H9 (cell line): ENCODE data around the gene DFFB. TPM values are rescaled to one million over a fixed set of nuclear protein-coding genes. Genes with fewer than 3 reads are reported as not detected.

Experiments used
- DNase-seq: peaks from one replicate; pipeline ENCODE4 v3.0.0-alpha.2; 2017
- H2AFZ ChIP-seq: one replicate; pipeline ENCODE4 v1.6.1; 2013; ENCODE audit warnings: mild to moderate bottlenecking, low read length, control low read depth, moderate library complexity
- H2AK5ac ChIP-seq: 2 replicates; pipeline ENCODE4 v1.6.1; 2013; ENCODE audit warnings: low read length, control low read depth, mixed read lengths; ENCODE audit not compliant: insufficient read length
- H2BK120ac ChIP-seq: one replicate; pipeline ENCODE4 v1.6.1; 2013; ENCODE audit warnings: low read depth, mild to moderate bottlenecking, low read length, control low read depth, inconsistent platforms; ENCODE audit not compliant: poor library complexity, severe bottlenecking
- H2BK12ac ChIP-seq: 2 replicates; pipeline ENCODE4 v1.6.1; 2013; ENCODE audit warnings: low read length, control low read depth, mixed read lengths, low read depth; ENCODE audit not compliant: insufficient read length
- H2BK15ac ChIP-seq: 2 replicates; pipeline ENCODE4 v1.6.1; 2013; ENCODE audit warnings: low read depth, low read length, control low read depth
- H2BK20ac ChIP-seq: one replicate; pipeline ENCODE4 v1.6.1; 2013; ENCODE audit warnings: low read depth, mild to moderate bottlenecking, low read length, control low read depth, inconsistent platforms; ENCODE audit not compliant: poor library complexity, severe bottlenecking
- H2BK5ac ChIP-seq: 2 replicates; pipeline ENCODE4 v1.6.1; 2013; ENCODE audit warnings: low read length, control low read depth, mixed read lengths; ENCODE audit not compliant: insufficient read length
- H3K14ac ChIP-seq: 2 replicates; pipeline ENCODE4 v1.6.1; 2013; ENCODE audit warnings: low read length, control low read depth; ENCODE audit not compliant: insufficient read depth
- H3K18ac ChIP-seq: 2 replicates; pipeline ENCODE4 v1.6.1; 2013; ENCODE audit warnings: low read depth, mild to moderate bottlenecking, mixed read lengths, low read length, control low read depth; ENCODE audit not compliant: insufficient read length
- H3K23ac ChIP-seq: 2 replicates; pipeline ENCODE4 v1.6.1; 2013; ENCODE audit warnings: low read length, control low read depth, mixed read lengths, low read depth; ENCODE audit not compliant: insufficient read length
- H3K23me2 ChIP-seq: 2 replicates; pipeline ENCODE4 v1.6.1; 2013; ENCODE audit warnings: low read depth, mild to moderate bottlenecking, mixed read lengths, low read length, control low read depth; ENCODE audit not compliant: insufficient read length, poor library complexity, severe bottlenecking
- H3K27ac ChIP-seq: 2 replicates; pipeline ENCODE4 v1.5.1; 2013; ENCODE audit warnings: low read length, control low read depth, mixed read lengths, low read depth; ENCODE audit not compliant: insufficient read length
- H3K27me3 ChIP-seq: 2 replicates; pipeline ENCODE4 v1.6.1; 2013; ENCODE audit warnings: low read length, control low read depth, inconsistent platforms; ENCODE audit not compliant: insufficient read depth
- H3K4ac ChIP-seq: 2 replicates; pipeline ENCODE4 v1.6.1; 2013; ENCODE audit warnings: low read depth, mild to moderate bottlenecking, control low read depth, inconsistent platforms, low read length, moderate library complexity
- H3K4me1 ChIP-seq: 2 replicates; pipeline ENCODE4 v1.6.1; 2013; ENCODE audit warnings: low read length, control low read depth, inconsistent platforms; ENCODE audit not compliant: insufficient read depth
- H3K4me2 ChIP-seq: 2 replicates; pipeline ENCODE4 v1.6.1; 2013; ENCODE audit warnings: low read length, control low read depth, mixed read lengths; ENCODE audit not compliant: insufficient read length, insufficient read depth
- H3K56ac ChIP-seq: 2 replicates; pipeline ENCODE4 v1.6.1; 2013; ENCODE audit warnings: low read depth, mild to moderate bottlenecking, mixed read lengths, low read length, control low read depth; ENCODE audit not compliant: insufficient read length
- H3K79me1 ChIP-seq: 2 replicates; pipeline ENCODE4 v1.6.1; 2013; ENCODE audit warnings: low read depth, mild to moderate bottlenecking, moderate library complexity, low read length, control low read depth, inconsistent platforms; ENCODE audit not compliant: insufficient read depth, poor library complexity, severe bottlenecking
- H3K79me2 ChIP-seq: 2 replicates; pipeline ENCODE4 v1.6.1; 2013; ENCODE audit warnings: low read length, control low read depth, inconsistent platforms; ENCODE audit not compliant: insufficient read depth
- H3K9ac ChIP-seq: 2 replicates; pipeline ENCODE4 v1.6.1; 2013; ENCODE audit warnings: low read length, control low read depth, mixed read lengths; ENCODE audit not compliant: insufficient read length; ENCODE audit errors: extremely low read depth
- H3K9me3 ChIP-seq: one replicate; pipeline ENCODE4 v1.6.1; 2013; ENCODE audit warnings: low read depth, low read length, inconsistent platforms; ENCODE audit not compliant: control insufficient read depth
- H3T11ph ChIP-seq: one replicate; pipeline ENCODE4 v1.6.1; 2013; ENCODE audit warnings: mild to moderate bottlenecking, low read length, control low read depth, inconsistent platforms
- H4K20me1 ChIP-seq: one replicate; pipeline ENCODE4 v1.6.1; 2013; ENCODE audit not compliant: control insufficient read depth, insufficient read length, insufficient read depth
- H4K5ac ChIP-seq: 2 replicates; pipeline ENCODE4 v1.6.1; 2013; ENCODE audit warnings: low read depth, mild to moderate bottlenecking, mixed read lengths, low read length, control low read depth; ENCODE audit not compliant: insufficient read length
- H4K8ac ChIP-seq: replicated peaks from 2 replicates; pipeline ENCODE4 v1.6.1; 2013; ENCODE audit warnings: low read length, control low read depth, mixed read lengths, low read depth; ENCODE audit not compliant: insufficient read length
- H4K91ac ChIP-seq: 2 replicates; pipeline ENCODE4 v1.6.1; 2013; ENCODE audit warnings: low read depth, mild to moderate bottlenecking, moderate library complexity, mixed read lengths, low read length, control low read depth; ENCODE audit not compliant: insufficient read length
- H3K27ac Mint-ChIP-seq, 3 experiments: 2 replicates in 2 of 3; 3 replicates in 1 of 3; pipeline ENCODE4 v1.8.0; 2020 to 2021; ENCODE audit warnings: mixed read lengths in 3 of 3, mild to moderate bottlenecking in 1 of 3, moderate library complexity in 1 of 3
- H3K27me3 Mint-ChIP-seq: 2 replicates; pipeline ENCODE4 v1.8.0; 2021; ENCODE audit warnings: low read depth, mild to moderate bottlenecking, moderate library complexity, mixed read lengths
- H3K36me3 Mint-ChIP-seq, 3 experiments: 2 replicates in 2 of 3; 3 replicates in 1 of 3; pipeline ENCODE4 v1.8.0; 2020 to 2021; ENCODE audit warnings: low read depth in 3 of 3, mixed read lengths in 3 of 3; ENCODE audit not compliant: insufficient read depth in 1 of 3
- H3K4me1 Mint-ChIP-seq, 2 experiments: 2 replicates each; pipeline ENCODE4 v1.8.0; 2020; ENCODE audit warnings: mixed read lengths in 2 of 2
- H3K4me3 Mint-ChIP-seq, 2 experiments: 2 replicates in 1 of 2; 3 replicates in 1 of 2; pipeline ENCODE4 v1.8.0; 2020 to 2021; ENCODE audit warnings: mild to moderate bottlenecking in 2 of 2, mixed read lengths in 2 of 2, moderate library complexity in 1 of 2
- H3K9me3 Mint-ChIP-seq, 2 experiments: 2 replicates in 1 of 2; 3 replicates in 1 of 2; pipeline ENCODE4 v1.8.0; 2020; ENCODE audit warnings: mild to moderate bottlenecking in 2 of 2, mixed read lengths in 2 of 2, moderate library complexity in 1 of 2
- WGBS: extraction: QIAGEN DNeasy Blood & Tissue Kit; methylation state at CpG from one replicate; pipeline ENCODE4 v1.1.7; 2013; ENCODE audit warnings: missing lambda C conversion rate, low lambda C conversion rate, mixed read lengths; ENCODE audit not compliant: insufficient read length; ENCODE audit errors: extremely low coverage; 5-methylcytosine and 5-hydroxymethylcytosine counted together
- total RNA-seq: library from RNA; stranded (reverse); gene quantifications from 2 replicates; pipeline ENCODE4 v1.2.1, GENCODE V29; 2021
- TF ChIP-seq, protein P1 (sequence below): fragments of 200-600 bp; sonication (generic); conservative IDR thresholded peaks from 3 replicates; pipeline ENCODE4 v1.8.0; 2021; ENCODE audit warnings: antibody characterized with exemption, mild to moderate bottlenecking

DFFB gene
- total RNA-seq, 1 experiment from 2014 or later, result 9.7 TPM

DNA sequence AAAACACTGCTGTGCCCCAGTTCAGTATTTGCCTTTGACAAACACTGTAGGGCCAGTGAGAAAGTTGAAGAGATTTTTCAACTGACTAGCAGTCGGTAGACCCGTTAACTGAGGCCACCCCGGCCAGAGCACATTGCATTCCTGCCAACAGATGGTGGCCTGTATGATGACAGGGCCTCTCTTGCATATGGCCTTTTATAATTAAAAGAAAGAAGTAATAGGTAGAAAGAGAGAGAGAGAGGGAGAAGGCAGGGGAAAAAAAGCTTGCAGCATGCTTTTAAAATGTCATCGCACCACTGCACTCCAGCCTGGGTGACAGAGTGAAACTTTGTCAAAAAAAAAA is 47.5 kb downstream of the DFFB start:
- no peak overlapping the region for H2AFZ ChIP-seq
- no peak overlapping the region for H3K23ac ChIP-seq
- WGBS, result no CpG with 5 or more reads among the region's 4 CpGs
- H2AK5ac ChIP-seq, result no peak overlapping the region
- H3K56ac ChIP-seq, result no peak overlapping the region
- H2BK20ac ChIP-seq, result no peak overlapping the region
- H3K9me3 ChIP-seq, result no peaks in the 10 kb centered on the region
- no peaks in the 10 kb centered on the region for H4K20me1 ChIP-seq
- H4K5ac ChIP-seq, result no peak overlapping the region
- H3K36me3 Mint-ChIP-seq, result no peaks in the 10 kb centered on the region; a peak in 1 of 7 replicates
- no peak overlapping the region for H2BK5ac ChIP-seq
- TF ChIP-seq, protein P1, sequence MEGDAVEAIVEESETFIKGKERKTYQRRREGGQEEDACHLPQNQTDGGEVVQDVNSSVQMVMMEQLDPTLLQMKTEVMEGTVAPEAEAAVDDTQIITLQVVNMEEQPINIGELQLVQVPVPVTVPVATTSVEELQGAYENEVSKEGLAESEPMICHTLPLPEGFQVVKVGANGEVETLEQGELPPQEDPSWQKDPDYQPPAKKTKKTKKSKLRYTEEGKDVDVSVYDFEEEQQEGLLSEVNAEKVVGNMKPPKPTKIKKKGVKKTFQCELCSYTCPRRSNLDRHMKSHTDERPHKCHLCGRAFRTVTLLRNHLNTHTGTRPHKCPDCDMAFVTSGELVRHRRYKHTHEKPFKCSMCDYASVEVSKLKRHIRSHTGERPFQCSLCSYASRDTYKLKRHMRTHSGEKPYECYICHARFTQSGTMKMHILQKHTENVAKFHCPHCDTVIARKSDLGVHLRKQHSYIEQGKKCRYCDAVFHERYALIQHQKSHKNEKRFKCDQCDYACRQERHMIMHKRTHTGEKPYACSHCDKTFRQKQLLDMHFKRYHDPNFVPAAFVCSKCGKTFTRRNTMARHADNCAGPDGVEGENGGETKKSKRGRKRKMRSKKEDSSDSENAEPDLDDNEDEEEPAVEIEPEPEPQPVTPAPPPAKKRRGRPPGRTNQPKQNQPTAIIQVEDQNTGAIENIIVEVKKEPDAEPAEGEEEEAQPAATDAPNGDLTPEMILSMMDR, result no peak; the same call in 2 of the 3 replicates
- H3K18ac ChIP-seq, result no peak overlapping the region
- H3K9me3 Mint-ChIP-seq, result no peaks in the 10 kb centered on the region
- no peak overlapping the region for H2BK12ac ChIP-seq
- no peak overlapping the region for H2BK15ac ChIP-seq
- H3K4me3 Mint-ChIP-seq, result no peak overlapping the region
- H3K4me2 ChIP-seq, result no peak overlapping the region
- peaks cover 23 to 28% of the 10 kb centered on the region in 2 experiments for H3K4me1 Mint-ChIP-seq
- H4K91ac ChIP-seq, result no peak overlapping the region
- H3K23me2 ChIP-seq, result peaks cover under 1% of the 10 kb centered on the region
- no peak overlapping the region for H3K27ac ChIP-seq
- H3K9ac ChIP-seq, result no peak overlapping the region
- no peaks in the 10 kb centered on the region for H3K4me1 ChIP-seq
- H2BK120ac ChIP-seq, result no peak overlapping the region
- no peak overlapping the region for H3K27ac Mint-ChIP-seq
- no peak overlapping the region for H4K8ac ChIP-seq
- peaks cover 2% of the 10 kb centered on the region for H3K27me3 Mint-ChIP-seq
- H3K79me1 ChIP-seq, result no peaks in the 10 kb centered on the region
- H3K27me3 ChIP-seq, result no peaks in the 10 kb centered on the region
- no peak overlapping the region for H3T11ph ChIP-seq
- H3K14ac ChIP-seq, result no peak overlapping the region
- no peaks in the 10 kb centered on the region for H3K79me2 ChIP-seq
- no peak overlapping the region for H3K4ac ChIP-seq
- no peak for DNase-seq
